ENCODE data around the gene ARMH2.

The ARMH2 gene

DNA sequence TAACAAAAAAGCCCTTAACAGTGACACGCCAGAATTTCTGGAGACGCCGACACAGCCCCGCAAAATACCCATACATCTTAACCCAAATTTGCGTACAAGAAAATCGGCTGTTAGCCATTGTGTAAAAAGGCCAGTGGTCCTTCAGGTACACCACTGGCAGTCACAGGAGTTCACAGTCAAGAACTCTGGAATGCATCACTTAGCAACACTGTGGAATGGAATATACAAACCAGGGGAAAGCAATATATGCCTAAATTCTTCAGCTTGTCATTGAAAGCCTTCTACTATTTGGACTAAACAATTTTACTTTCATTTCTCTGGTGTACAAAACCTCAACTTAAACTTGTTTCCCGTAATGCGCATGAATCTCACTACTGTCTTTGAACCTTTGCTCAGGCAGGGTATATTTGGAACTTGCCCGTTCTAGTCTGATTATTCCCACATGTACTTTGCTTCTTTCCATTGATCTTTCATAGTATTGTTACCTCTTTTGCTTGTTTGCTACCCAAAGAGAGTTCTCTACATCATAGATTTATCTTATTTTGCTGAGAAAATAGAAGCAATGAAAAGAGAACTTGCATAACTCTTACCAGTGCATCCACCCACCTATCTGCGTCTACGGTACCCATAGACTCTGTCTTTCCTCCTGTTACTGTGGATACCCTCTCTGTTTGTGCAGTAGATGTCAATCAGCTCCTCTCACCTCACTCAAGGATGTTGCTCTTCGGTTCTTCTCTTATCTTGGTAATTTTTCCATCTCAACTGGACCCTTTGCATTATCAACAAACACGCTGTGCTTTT is at the start of gene ARMH2:
Gene ARMH2 (minus strand): TSS at position 178 of the 801 bp plus-strand sequence. CDS start 60 bp downstream, at position 118.
- DNase-seq (ENCODE audit: low read depth, low spot score) = no peak
- no peak within 1 kb of the TSS for H3K27ac ChIP-seq

DNA sequence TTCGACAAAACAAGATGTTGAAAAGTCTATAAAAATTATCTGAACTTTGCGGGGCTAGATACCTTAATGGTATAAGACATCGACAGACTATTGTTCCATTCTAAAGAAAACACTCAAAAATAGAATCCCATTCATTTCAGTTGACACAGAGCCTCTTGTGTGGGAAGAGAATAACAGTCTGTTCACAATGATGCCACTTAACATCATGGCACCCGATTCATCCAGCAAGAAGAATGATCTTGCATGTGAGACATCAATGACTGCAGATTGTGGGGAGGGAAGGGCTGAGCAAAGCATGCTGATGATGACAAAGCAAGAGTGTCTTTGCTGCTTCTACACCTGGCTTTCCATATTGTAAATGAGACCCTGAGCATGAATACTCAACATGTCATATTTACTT is 49.7 kb upstream of the ARMH2 start:
- no peak overlapping the region for H3K27ac ChIP-seq
- DNase-seq (ENCODE audit: low read depth, low spot score) = no peak

DNA sequence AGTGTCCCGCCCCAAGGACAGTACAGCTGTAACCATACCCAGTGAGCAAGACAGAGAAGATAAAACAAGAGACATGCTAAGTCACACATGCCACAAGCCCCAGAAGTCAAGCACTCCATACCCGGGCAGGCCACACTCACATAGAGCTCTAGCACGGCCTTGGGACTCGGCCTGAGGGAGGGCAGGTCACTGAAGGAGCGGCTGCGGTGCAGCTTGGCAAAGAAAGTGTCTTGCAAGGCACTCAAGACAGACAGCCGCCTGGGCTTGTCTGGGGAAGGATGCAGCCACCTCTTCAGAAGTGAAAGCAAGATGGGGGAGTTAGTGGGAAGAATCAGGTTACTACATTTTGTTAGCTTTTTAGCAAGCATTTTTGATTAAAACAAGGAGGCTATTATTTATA is 48.7 kb upstream of the ARMH2 start:
- no peak for DNase-seq (ENCODE audit: low read depth, low spot score)
- H3K27ac ChIP-seq = no peak overlapping the region

DNA sequence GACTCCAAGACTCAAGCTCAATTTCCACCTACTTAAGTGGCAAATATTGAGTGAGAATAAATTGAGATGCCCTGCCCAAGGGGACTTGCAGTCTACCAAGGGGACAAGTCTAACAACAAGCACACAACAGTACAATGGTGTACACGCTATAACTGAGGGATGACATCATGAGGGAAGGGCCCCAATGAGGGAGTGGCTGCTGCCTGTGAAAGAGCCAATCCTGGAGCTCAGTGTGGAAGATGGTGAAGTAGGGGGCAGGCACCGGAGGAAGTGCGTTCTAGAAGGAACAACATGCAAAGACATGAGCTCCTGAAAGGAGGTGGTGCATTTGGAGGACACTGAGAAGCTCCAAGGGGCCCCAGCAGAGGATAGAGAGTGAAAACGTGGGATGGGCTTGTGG is 46.9 kb upstream of the ARMH2 start:
- no peak for DNase-seq (ENCODE audit: low read depth, low spot score)
- no peak overlapping the region for H3K27ac ChIP-seq

- DNase-seq (ENCODE audit: low read depth, low spot score) = no peak
- no peak overlapping the region for H3K27ac ChIP-seq
Observed at GRCh38 chr6:24844903-24845302, 46.2 kb upstream of the ARMH2 start.

DNA sequence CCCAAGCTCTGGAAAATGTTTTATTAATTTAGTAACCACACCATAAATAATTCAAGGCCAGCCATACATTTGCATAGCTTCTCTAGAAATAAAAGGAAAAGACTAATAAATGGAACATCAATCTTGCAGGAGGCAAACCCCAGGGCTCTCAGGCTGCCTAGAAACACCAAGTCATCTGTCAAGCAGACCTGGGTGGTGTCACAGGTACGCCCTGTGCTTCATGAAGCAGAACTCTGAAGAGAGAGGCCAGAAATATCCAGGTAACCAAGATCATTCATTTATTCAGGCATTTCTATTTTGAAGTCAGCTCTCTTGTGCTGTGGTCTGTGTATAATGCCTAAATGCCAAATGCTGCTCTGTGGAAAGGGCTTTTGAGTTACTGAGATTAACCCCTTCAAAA is 45.3 kb upstream of the ARMH2 start:
- no peak for DNase-seq (ENCODE audit: low read depth, low spot score)
- no peak overlapping the region for H3K27ac ChIP-seq

GRCh38 chr6:24840187-24840586 is 41.5 kb upstream of the ARMH2 start:
- H3K27ac ChIP-seq = no peak overlapping the region
- no peak for DNase-seq (ENCODE audit: low read depth, low spot score)

DNA sequence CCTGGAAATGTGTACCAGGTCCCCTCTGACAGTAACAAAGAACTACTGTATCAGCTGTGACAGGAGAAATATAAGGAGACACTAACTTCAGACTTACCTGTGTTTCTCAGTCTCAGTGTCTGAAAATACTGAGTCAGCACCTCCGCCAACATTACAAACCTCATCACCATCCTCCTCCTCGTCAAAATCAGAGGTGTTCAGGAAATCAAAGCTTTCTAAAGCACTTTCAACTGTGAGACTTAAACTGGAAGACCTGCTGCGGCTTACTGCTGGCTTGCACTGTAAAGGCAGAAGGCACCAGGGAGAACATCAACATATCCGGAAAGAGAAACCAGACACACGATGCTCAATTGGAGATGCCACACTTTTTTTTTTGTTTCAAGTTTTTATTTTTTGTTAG is 40.3 kb upstream of the ARMH2 start:
- DNase-seq (ENCODE audit: low read depth, low spot score) = no peak
- H3K27ac ChIP-seq = no peak overlapping the region

DNA sequence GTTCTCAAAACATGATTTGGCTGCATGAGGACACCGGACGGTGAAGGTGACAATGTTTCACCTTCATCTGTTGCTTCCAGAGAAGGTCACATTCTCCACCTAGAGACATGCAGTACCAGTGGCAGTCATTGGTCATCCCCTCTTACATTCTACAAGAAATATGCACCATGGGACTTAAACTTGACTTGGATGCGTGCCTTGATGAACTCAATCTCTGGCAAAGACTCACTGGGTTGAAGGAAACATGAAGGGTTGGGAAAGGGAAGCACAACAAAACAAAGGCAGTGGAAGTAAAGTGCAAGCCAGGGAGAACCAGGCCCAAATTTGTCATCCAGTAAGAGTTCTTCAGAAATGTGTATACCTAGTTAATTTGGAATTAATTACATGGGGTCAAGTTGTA is 39.4 kb upstream of the ARMH2 start:
- no peak overlapping the region for H3K27ac ChIP-seq
- DNase-seq (ENCODE audit: low read depth, low spot score) = no peak

DNA sequence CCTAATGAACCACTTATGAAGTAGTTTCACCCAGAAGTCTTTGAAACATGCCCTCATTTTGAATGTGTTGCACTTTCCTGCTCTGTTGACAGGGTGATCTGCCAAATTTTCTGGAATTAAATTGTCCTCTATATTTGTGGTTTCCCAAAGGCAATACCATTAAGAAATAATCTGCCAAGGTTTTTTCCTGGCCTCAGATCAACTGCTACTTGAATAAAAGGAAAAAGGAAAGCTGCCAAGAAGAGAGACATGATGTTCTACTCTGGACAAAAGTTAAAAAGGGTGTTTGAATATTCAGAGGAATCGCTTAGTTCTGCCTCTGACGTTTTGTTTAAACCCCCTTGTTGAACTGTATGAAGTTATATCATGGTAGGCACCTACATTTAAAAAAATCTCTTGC is 37.4 kb upstream of the ARMH2 start:
- DNase-seq (ENCODE audit: low read depth, low spot score) = no peak
- no peak overlapping the region for H3K27ac ChIP-seq

DNA sequence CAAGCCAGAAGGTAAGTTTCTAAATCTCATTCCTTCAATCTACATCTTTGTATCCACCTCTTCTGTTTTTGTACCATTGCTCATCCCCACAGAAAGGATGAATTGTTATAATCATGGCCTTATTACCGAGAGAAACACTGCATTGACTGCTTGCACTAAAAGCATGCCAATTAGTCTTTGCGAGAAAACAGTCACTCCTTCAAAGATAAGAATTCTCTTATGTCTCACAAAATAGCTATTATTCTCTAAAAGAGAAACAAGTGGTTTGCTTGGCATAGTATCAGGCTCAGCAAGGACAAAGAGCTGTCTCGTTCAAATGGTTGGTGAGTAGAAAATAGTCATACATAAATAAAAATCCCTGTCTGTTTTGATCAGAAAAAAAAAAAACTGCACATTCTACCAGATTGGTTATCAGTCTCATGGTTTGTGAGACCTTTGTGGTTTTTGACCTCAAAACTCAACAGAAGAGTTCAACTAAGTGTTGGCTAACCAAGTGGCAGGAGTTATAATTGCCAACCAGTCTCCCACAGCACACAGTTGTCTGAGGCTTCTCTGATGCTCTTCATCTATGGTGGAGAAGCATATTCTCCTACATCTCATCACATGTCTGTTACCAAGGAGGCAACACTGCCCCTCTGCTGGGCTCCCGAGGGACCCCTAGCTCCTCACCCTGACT is 35.1 kb upstream of the ARMH2 start:
- H3K27ac ChIP-seq = no peak overlapping the region
- no peak for DNase-seq (ENCODE audit: low read depth, low spot score)

- H3K27ac ChIP-seq = no peak overlapping the region
- DNase-seq (ENCODE audit: low read depth, low spot score) = no peak
Observed at GRCh38 chr6:24832794-24833193, 34.1 kb upstream of the ARMH2 start.

GRCh38 chr6:24831771-24832716 is 33.3 kb upstream of the ARMH2 start:
- H3K27ac ChIP-seq = no peak overlapping the region
- no peak for DNase-seq (ENCODE audit: low read depth, low spot score)

GRCh38 chr6:24829657-24830056 is 30.9 kb upstream of the ARMH2 start:
- H3K27ac ChIP-seq = no peak overlapping the region
- no peak for DNase-seq (ENCODE audit: low read depth, low spot score)

- peak overlapping the region; percentile 63 for H3K27ac ChIP-seq
- DNase-seq (ENCODE audit: low read depth, low spot score) = no peak
Observed at GRCh38 chr6:24827970-24828369, 29.3 kb upstream of the ARMH2 start.

- DNase-seq (ENCODE audit: low read depth, low spot score) = peak; percentile 26
- H3K27ac ChIP-seq = peak overlapping the region; percentile 63
Observed at GRCh38 chr6:24827162-24827561, 28.4 kb upstream of the ARMH2 start.

GRCh38 chr6:24825130-24825630 is 26.5 kb upstream of the ARMH2 start:
- no peak overlapping the region for H3K27ac ChIP-seq
- DNase-seq (ENCODE audit: low read depth, low spot score) = no peak

DNA sequence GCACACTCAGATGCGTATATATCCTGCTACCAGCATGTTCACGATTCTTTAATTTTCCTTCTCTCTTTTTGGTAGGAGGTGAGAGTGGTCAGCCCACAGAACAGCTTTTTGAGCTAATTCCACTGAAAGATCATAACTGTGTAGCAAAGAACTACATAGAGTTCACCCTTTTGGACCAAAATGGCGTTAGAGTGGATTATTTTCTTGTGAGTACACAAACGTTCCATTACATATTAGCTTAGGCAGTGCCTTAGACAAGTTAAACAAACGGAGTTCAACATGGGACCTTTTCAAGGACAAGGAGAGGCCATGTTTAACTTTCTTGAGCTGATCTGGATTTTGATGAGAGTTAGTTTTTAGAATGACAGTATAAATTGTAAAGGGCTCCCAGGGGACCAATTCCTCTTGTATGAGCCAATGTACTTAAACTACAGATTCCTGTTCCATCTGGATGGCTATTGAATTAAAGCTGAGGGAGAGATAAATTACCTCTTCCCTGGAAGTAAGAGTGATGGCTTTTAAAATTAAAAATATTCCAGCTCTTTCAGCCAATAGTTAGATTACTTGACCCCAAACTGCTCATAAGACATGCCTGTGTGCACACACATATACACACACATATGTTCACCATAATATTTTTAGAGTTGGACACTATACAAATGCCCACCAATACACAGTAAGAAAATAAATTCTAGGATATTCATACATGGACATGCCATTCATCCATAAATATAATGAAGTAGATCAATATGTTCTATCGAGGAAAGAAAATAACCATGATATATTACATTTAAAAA is 25.6 kb upstream of the ARMH2 start:
- DNase-seq (ENCODE audit: low read depth, low spot score) = no peak
- H3K27ac ChIP-seq = no peak overlapping the region

DNA sequence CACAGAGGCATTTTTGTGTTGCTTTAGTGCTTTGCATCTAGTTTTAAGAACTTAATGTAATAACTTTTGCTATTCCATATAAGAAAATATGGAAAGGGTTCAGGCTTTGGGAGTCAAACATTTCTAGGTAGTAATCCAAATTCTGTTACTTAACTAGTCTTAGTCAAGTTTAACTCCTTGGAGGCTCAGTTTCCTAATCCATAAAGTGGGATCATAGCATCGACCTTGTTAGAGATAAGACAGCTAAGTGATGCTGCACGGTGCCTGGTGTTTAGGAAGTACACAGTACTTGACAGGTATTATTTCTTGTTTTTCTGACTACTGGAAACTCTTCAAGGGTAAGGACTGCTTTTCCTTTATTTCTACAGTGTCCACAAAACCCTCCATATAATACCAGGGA is 24.5 kb upstream of the ARMH2 start:
- no peak overlapping the region for H3K27ac ChIP-seq
- DNase-seq (ENCODE audit: low read depth, low spot score) = no peak

DNA sequence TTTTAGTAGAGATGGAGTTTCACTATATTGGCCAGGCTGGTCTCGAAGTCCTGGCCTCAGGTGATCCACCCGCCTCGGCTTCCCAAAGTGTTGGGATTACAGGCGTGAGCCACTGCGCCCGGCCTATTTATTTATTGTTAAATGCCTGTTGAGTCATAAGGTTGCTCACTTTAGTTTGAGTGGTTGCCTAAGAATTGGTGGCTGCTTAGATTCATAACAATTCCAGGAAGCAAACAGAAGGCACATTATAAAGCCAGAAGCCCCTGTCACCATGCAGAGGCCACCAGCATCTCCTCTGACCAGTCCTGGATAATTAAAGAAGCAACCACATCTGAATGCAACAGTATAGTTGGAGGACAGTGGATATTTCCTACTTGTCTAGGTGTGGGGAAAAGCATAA is 24.0 kb upstream of the ARMH2 start:
- DNase-seq (ENCODE audit: low read depth, low spot score) = no peak
- H3K27ac ChIP-seq = no peak overlapping the region

Data from epithelial cell of prostate (primary cell).